HG02970 (cell line): ENCODE results near the gene BSCL2.
"Not testable (repeated sequence)": the region's sequence is repeated elsewhere in the genome, so short reads cannot be mapped to it uniquely, and the experiment has no call there.

Experiments used
- ATAC-seq: cut with Tn5 transposase; IDR thresholded peaks from one replicate; pipeline ENCODE4 v1.9.1; 2021; ENCODE audit warnings: mild to moderate bottlenecking, moderate library complexity, moderate number of reproducible peaks; ENCODE audit not compliant: unreplicated experiment, low FRiP score

The BSCL2 gene

GRCh38 chr11:62689421-62690183 is 17.6 kb downstream of the BSCL2 start, which contains the start of gene LRRN4CL:
LRRN4CL (minus strand) TSS chr11:62689530; CDS start chr11:62688508, 1,022 bp downstream.
- ATAC-seq = no peak

- no peak for ATAC-seq
Measured at GRCh38 chr11:62688491-62688890, 18.7 kb downstream of the BSCL2 start.

GRCh38 chr11:62687508-62688396 is 19.5 kb downstream of the BSCL2 start:
- ATAC-seq = no peak

GRCh38 chr11:62682518-62682917 is 24.7 kb downstream of the BSCL2 start:
- ATAC-seq = no peak

- no peak for ATAC-seq
Measured at GRCh38 chr11:62680825-62681240, 26.4 kb downstream of the BSCL2 start.

- peak; percentile 59 for ATAC-seq
Measured at GRCh38 chr11:62678770-62679696, 28.2 kb downstream of the BSCL2 start, which contains the start of gene UBXN1. UBXN1 (minus strand) TSS chr11:62679073; CDS start chr11:62678923, 150 bp downstream.

GRCh38 chr11:62678433-62678769 is 28.8 kb downstream of the BSCL2 start:
- ATAC-seq = peak; percentile 19

- no peak for ATAC-seq
Measured at GRCh38 chr11:62677714-62678113, 29.5 kb downstream of the BSCL2 start.

GRCh38 chr11:62677156-62677555 is 30.1 kb downstream of the BSCL2 start:
- no peak for ATAC-seq

GRCh38 chr11:62676698-62677097 is 30.5 kb downstream of the BSCL2 start:
- ATAC-seq = no peak

- ATAC-seq = not testable (repeated sequence)
Measured at GRCh38 chr11:62675415-62675814, 31.8 kb downstream of the BSCL2 start.

GRCh38 chr11:62673196-62673525 is 34.1 kb downstream of the BSCL2 start:
- no peak for ATAC-seq

- ATAC-seq = no peak
Measured at GRCh38 chr11:62671608-62672389, 35.4 kb downstream of the BSCL2 start, which contains the start of the genes LBHD1 and UQCC3. LBHD1 (minus strand) TSS chr11:62672267; CDS start chr11:62670031, 2,236 bp downstream. UQCC3 (plus strand) TSS chr11:62671673; CDS start chr11:62671746, 73 bp downstream.

- no peak for ATAC-seq
Measured at GRCh38 chr11:62671236-62671607, 36.0 kb downstream of the BSCL2 start.

GRCh38 chr11:62669420-62670161 is 37.6 kb downstream of the BSCL2 start:
- no peak for ATAC-seq

- ATAC-seq = no peak
Measured at GRCh38 chr11:62667460-62667859, 39.8 kb downstream of the BSCL2 start.

- ATAC-seq = no peak
Measured at GRCh38 chr11:62666259-62666926, 40.8 kb downstream of the BSCL2 start.

GRCh38 chr11:62665599-62666258 is 41.5 kb downstream of the BSCL2 start:
- ATAC-seq = peak; percentile 21
